Hematopoietic multipotent progenitor cell treated with erythropoietin and hydrocortisone succinate and interleukin-3 and kit ligand, for 6 days (in vitro differentiated cells): ENCODE measurements around the gene TAOK1.
"Not testable (repeated sequence)": the region's sequence is repeated elsewhere in the genome, so short reads cannot be mapped to it uniquely, and the experiment has no call there.

Source experiments
- DNase-seq: peaks from one replicate; pipeline ENCODE4 v3.0.0-alpha.2; 2015

TAOK1 gene

DNA sequence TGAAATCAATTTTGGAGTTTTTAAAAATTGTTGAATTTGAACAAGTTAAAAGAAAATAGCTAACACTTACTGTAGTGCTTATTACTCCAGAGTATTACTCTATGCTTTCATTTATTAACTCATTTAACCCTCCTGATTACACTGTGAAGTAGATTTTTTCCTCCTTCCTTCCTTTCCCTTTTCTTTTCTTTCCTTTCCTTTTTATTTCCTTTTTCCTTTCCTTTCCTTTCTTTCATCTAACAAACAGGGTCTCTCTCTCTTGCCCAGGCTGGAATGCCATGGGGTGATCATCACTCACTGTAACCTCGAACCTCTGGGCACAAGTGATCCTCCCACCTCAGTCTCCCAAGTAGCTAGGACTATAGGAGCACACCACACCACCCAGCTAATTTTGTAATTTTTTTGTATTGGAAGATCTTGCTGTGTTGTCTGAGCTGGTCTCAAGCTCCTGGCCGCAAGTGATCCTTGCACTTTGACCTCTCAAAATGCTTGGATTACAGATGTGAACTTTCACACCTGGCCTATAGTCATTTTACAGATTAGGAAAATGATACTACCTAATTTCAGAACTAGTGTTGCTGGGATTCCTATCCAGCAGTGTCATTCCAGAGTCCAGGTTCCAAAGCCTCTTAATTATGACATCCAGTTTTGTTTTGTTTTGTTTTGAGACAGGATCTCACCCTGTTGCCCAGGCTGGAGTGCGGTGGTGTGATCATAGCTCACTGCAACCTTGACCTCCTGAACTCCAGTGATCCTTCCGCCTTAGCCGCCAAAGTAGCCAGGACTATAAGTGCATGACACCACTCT is 59.9 kb downstream of the TAOK1 start:
- no peak for DNase-seq

DNA sequence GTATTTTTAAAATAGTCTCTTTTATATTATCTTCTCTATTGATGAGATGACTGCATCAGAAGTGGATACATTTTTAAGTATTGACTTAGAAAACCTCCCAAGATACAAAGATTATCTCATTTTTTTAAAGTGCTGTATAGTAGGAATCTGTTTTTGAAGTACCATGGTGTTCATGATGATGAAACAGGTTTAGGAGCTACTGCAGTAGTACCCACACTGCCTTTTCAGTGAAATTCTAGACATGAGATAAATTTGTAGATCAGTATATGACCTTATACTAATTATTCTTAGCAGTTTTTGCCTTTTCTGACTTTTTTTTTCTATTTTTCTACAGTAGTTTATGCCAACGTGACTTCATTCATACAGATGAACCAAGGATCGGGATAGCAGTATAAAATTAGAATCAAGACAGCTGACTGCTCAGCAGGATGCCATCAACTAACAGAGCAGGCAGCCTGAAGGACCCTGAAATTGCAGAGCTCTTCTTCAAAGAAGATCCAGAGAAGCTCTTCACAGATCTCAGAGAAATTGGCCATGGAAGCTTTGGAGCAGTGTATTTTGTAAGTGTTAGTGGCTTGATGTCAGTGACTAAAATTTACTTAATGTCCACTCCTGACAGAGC is 61.1 kb downstream of the TAOK1 start:
- no peak for DNase-seq

DNA sequence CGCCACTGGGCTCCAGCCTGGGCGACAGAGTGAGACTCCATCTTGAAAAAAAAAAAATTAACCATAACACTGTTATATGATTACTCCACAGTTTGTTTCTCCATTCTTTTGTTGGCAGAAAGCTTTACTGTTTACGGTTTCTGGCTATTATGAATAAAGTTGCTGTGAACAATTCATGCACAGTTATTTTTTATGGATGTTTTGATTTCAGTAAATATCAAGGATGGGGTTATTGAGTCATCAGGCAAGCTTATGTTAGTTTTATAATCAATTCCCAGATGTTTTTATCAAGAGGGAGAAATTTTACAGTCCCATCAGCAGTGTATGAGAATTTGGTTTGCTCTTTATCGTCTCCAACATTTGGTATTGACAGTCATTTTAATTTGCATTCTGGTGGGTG is 67.9 kb downstream of the TAOK1 start:
- DNase-seq = no peak

DNA sequence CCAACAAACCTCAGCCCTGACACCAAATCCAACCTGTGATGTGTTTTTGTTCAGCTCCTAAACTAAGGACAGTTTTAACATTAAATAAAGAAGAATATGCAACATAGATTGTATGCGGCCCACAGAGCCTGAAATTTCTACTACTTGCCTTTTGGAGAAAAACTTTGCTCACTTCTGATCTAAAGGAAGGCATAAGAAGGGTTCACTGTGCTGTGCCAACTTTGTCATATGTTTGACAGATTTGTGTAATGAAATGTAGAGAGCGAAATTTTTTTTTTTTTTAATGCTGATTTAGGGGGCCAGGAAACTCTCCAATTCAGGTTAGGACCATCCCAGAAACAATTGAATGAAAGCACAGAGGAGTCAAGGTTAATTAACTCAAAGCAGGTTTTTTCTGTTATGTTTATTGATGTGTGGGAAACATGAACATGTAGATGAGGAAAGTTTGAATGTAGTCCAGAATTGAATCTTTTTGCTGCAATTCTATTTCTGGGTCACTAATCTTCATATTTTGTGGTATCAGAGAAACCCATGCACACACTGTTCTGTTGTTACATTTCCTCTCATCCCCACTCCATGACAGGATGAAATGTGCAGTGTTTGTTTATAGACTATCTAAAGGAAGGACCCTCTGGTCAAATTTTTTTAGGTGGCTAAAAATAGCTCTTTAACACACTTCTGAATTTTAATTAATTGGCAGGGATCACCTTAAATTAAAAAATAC is 71.5 kb downstream of the TAOK1 start:
- no peak for DNase-seq

DNA sequence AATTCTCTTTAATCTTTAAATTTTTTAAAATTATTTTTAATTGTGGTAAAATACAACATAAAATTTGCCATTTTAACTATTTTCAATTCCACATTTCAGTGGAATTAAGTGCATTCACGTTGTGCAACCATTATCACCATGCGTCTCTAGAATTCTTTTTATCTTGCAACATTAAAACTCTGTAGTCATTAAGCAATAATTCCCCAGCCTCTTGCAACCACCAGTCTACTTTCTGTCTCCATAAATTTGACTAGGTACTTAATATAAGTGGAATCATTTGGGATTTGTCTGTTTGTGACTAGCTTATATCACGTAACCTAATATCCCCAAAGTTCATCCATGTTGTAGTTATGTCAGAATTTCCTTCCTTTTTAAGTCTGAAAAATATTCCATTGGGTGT is 79.1 kb downstream of the TAOK1 start:
- peak; percentile 51 for DNase-seq

DNA sequence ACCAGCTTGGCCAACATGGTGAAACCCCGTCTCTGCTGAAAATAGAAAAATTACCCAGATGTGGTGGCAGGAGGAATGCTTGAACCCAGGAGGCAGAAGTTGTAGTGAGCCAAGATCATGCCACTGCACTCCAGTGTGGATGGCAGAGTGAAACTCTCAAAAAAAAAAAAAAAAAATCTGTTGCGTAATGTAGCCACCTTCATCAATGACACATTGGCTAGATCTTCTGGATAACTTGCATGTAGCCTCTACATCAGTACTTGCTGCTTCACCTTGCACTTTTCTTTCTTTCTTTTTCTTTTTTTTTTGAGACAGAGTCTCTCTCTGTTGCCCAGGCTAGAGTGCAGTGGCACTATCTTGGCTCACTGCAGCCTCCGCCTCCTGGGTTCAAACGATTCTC is 83.3 kb downstream of the TAOK1 start:
- not testable (repeated sequence) for DNase-seq

DNA sequence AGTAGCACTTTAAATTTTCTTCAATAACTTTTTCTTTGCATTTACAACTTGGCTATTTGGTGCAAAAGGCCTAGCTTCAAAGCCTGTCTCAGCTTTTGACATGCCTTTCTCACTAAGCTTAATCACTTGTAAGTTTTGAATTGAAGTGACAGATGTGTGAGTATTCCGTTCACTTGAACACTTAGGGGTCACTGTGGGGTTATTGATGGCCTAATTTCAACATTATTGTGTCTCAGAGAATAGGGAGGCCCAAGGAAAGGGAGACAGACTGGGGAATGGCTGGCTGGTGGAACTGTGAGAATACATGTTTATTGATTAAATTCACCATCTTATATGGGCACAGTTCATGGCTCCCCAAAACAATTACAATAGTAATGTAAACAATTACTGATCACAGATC is 84.1 kb downstream of the TAOK1 start:
- no peak for DNase-seq

DNA sequence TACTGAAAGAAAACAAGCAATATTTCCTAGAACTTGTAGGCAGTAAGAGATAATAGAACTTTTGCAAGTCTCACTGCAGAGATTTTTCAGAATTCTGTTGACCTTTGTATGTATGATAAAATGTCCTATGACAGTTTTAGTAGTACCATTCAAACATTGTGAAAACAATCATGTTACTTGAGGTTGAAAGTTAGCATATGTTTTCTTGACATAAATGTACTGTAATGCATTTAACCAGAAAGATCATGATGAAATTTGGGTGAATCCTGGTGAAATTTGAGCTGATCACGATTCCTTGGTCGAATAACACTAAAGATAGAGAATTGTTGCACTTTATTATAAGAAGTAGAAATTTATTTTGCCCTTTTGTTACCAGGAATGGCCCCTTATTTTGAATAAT is 85.7 kb downstream of the TAOK1 start:
- DNase-seq = no peak

DNA sequence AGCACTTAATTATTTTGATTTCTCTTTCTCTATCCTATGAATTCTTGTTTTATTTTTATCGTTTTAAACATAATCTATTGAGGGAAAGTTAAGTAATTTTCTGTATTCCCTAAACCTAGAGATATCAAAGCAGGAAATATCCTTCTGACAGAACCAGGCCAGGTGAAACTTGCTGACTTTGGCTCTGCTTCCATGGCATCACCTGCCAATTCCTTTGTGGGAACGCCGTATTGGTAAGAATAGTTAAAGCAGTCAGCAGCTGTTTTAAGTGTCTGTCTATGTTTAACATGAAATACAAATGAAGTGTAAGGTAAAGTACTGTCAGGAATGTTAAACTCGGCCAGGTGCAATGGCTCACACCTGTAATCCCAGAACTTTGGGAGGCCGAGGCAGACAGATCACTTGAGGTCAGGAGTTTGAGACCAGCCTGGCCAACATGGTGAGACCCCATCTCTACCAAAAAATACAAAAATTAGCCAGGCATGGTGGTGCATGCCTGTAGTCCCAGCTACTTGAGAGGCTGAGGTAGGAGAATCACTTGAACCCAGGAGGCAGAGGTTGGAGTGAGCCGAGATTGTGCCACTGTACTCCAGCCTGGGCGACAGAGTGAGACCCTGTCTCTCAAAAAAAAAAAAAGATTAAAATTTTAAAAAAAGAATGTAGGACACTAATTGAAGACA is 90.2 kb downstream of the TAOK1 start:
- DNase-seq = not testable (repeated sequence)

DNA sequence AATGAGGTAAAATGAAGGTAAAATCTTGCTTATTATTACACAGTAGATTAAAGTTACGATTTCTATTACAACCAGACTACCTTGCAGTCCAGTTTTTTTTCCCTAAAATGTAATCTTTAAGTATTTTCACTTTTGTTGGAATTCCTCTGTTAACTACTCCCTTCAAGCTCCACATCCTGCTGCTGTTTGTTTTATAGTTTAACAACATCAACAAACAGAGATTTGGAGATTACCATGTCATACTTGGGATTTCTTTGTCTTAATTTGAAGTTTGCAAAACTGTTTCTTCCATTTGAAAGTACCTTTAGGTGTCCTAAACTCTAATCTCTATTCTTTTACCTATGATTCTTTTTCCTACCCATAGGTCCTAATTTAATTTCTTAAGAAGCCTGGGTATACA is 93.3 kb downstream of the TAOK1 start:
- no peak for DNase-seq

DNA sequence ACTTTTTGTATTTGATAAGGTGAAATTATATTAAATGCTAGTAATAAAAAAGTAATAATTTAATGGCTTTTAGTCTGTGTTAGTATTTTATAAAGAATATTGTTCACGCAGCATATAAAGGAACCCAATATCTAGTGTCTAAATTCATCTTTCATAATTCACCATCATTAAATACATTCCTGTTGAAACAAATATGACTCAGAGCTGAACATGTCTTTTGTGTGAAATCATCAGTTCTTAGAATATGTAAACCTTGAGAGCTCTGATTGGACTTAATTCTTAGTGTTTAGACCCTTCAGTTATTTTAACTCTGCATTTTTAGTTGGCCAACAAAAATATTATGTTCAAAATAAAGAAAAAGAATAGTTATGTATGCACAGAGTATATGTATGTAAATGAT is 104.8 kb downstream of the TAOK1 start:
- DNase-seq = no peak

DNA sequence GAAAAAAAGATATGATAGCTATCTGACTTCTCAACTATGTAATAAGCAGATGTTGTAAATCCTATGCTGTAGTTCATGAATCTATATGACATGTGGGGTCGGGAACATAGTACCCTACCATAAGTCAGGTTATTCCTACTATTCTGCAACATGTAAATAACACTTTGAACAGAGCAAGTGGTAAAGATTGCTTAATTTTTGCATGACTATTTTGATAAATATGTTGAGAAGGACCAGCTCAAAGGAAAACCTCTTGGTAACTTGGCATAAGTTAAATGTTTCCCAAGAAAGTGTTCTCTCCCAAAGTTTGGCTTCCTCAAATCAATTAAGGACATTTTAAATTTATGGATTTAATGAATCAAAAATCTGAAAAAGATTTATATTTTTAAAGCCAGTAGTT is 114.5 kb downstream of the TAOK1 start:
- DNase-seq = no peak

DNA sequence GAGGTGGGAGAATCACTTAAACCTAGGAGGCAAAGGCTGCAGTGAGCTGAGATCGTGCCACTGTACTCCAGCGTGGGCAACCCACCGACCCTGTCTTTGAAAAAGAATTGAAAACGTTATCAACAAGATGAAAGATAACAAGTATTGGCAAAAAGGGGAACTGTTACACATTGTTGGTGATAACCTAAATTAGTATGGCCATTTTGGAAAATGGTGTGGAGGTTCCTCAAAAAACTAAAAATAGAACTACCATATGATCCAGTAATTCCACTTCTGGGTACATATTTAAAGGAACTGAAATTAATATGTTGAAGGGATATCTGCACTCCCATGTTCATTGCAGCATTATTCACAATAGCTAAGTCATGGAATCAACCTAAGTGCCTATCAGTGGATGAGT is 115.7 kb downstream of the TAOK1 start:
- no peak for DNase-seq

DNA sequence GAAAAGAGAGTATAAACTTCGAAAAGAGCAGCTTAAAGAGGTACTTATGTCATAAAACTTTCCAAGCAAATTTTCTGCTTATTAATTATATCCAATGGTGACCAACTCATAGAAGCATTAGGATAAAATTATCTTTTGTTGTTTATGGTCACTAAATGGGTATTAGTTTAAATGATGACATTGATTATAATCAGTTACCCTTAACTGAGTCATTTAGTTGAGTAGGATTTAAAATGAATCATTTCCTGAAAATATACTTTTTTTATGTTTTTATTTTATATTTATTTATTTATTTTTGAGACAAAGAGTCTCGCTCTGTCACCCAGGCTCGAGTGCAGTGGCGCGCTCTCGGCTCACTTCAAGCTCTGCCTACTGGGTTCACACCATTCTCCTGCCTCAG is 120.8 kb downstream of the TAOK1 start:
- no peak for DNase-seq

DNA sequence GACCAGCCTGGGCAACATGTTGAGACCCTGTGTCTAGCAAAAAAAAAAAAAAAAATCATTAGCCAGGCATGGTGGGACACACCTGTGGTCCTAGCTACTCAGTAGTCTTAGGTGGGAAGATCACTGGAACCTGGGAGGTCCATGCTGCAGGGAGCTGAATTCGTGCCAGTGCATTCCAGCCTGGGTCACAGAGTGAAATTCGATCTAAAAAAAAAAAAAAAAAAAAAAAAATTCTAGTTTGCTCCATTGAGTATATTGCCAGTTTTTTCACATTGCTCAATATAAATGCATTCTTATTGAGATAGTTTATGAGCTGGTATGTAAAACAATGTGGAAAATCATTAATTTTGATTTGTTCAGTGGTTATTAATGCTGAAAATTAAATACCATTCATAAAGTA is 124.6 kb downstream of the TAOK1 start:
- no peak for DNase-seq

DNA sequence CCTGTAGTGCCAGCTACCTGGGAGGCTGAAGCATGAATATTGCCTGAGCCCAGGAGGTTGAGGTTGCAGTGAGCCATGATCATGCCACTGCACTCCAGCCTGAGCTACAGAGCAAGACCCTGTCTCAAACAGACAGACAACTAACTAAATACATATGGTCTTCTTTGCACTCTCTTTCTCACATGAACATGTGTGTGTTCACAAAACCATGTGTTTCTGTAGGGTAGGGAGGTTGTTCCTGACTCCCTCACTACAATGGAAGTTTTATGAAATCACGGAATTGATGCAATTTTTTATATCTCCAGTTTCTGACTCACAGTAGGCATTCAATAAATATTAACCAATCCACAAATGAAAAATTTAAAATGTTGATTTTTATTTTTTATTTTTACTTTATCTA is 128.2 kb downstream of the TAOK1 start:
- DNase-seq = no peak

DNA sequence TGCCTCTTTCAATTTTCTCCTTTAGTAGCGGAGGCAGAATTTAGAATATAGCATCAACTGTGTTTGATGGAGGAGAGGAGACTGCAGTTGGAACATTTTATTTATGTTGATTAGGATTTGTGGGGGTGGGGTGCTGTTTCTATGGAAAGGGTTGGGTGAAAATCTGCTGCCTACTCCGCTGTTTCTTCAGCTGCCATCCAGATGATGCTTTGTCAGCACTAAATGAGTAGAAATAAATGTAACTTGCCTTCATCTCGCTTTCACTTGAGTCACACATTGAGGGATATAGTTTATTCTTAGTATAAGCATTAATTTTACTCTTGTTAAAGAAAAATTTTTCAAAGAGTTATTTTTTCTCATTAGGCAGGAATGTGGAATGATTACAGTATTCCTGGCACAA is 134.5 kb downstream of the TAOK1 start:
- DNase-seq = no peak

DNA sequence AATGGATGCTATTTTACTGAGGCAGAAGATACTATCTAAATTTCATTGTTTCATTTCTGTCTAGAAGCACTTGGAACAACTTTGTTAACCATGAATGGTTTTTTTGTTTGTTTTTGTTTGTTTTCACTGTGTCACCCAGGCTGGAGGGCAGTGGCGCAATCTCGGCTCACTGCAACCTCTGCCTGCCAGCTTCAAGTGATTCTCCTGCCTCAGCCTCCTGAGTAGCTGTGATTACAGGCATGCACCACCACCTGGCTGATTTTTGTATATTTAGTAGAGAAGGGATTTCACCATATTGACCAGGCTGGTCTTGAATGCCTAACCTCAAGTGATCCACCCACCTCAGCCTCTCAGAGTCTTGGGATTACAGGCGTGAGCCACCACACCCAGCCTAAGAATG is 136.2 kb downstream of the TAOK1 start:
- no peak for DNase-seq

DNA sequence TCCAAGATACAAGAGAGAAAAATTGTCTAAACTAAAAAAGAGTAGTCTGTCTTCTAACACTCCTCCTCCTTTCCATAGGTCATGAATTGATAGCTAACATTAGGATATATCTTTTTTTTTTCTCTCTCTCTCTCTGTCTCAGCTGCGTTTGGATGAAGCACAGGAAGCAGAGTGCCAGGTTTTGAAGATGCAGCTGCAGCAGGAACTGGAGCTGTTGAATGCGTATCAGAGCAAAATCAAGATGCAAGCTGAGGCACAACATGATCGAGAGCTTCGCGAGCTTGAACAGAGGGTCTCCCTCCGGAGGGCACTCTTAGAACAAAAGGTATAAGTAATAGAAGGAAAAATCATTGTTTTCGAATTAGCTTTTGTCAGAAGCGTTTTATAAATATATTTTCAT is 143.8 kb downstream of the TAOK1 start:
- DNase-seq = no peak

DNA sequence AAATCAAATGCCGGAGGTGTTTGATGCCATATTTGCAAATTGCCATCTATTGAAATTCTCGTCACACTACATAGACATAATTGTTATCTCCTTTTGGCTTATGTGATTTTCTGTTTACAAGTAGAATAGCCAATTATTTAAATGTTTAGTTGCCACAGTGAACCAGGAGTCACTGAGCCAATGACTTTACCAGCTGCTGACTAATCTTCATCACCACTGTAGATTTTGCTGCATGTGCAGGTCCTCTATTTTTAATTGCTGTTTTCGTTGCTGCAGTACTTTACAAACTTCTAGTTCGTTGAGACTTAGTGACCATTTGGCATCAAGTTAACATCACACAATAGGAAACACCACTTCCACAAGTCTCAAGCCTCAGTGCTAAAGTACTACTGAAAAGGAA is 153.9 kb downstream of the TAOK1 start:
- no peak for DNase-seq

DNA sequence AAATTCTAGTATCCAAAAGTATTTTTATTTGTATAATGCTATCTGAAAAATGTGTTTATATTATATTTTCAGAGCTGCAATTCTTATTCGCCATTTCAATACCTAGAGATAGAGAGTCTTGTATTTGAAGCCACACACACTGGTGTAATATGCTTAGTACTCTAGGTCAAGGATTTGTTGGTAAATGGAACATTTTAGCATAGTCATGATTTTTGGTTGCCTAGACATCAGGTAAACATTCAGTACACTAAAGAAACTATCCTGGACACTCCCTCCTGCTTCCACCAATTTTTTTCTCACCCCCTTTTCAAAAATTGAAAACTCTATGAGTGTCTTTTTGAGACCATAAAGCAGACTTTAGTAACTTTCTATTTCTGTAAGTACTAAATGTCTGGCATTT is 155.9 kb downstream of the TAOK1 start:
- DNase-seq = no peak

DNA sequence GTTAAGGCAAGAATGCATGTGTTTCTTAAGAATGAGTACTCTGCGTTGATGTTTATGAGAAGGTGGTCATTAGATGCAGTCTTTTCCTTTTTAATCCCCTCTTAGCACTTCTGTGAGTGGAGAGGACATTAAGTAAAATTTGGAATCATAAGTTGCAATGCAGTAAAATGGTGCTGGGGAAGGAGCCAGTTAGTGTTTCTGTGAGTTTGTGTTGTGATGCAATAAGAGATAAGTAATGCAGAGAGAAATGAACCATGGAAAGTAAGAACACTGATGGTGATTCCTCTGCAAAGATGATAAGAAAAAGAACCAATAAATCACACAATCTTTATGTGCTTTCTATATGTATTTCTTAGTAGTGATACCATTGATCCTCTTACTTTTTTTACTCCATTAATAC is 156.7 kb downstream of the TAOK1 start:
- DNase-seq = no peak

DNA sequence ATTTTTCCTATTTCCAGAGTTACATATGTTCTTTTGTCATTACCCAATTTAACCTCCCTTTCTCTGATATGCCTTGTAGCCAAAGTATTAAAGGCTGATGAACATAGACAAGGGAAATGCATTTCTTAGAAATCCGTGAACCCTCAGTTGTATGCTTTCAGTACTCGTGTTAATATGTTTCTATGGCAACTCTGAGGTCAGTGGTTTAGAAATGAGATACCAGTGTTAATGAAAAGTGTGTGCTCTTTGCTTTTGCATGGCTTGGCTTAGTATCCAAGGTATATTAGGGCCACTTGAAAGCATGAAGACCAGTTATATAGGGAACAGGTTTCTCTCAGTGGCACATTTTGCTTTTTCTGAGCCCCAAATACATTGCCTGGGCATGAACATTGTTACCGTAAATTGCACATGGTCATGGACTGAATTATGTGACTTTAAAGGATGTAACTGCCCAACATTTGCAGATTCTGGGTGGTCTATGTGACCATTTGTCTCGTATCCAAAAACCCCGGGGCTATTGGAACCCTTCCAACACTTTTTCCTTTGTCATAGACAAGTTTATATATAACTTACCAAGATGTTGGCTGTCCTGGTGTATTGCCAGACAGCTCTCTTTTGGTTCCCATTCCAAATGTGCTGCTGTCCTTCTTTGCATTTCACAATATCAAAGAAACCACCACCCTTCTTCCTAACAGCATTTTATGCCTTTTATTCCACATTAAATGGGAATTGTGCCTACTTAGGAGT is 159.2 kb downstream of the TAOK1 start:
- DNase-seq = peak; percentile 57
